T-cell (primary cell): ENCODE results near the gene TWIST2. TPM values are rescaled to one million over a fixed set of nuclear protein-coding genes. Genes with fewer than 3 reads are reported as not detected.

Experiments used
- ATAC-seq, 4 experiments: fragments of 200-7000 bp in 3 of 4; fragments of 150-1000 bp in 1 of 4; cut with Tn5 transposase; replicated peaks in 1 of 4; 1 replicate in 3 of 4; 2 replicates in 1 of 4; pipeline ENCODE4 v1.10.0; 2021; ENCODE audit warnings: moderate library complexity in 3 of 4, mild to moderate bottlenecking in 2 of 4, moderate number of reproducible peaks in 1 of 4
- CTCF ChIA-PET, 2 donors: fragments of 300-600 bp; sonication (Branson Sonifier 250); formaldehyde crosslinking; loops; one replicate each; lab custom pipeline; 2022; ENCODE audit warnings: antibody characterized with exemption in 2 of 2; lab: Charles Lee
- POLR2A ChIA-PET, 2 donors: fragments of 300-600 bp; sonication (Branson Sonifier 250); formaldehyde crosslinking; loops; one replicate each; lab custom pipeline; 2022; ENCODE audit warnings: antibody characterized with exemption in 2 of 2; lab: Charles Lee
- DNase-seq, 35 experiments: peaks; one replicate each; pipeline versions ENCODE4 v3.0.0 to v3.0.0-alpha.2; 2013 to 2023
- H3K27ac ChIP-seq: one replicate; pipeline ENCODE4 v1.5.1; 2013; ENCODE audit warnings: low read length
- H3K27me3 ChIP-seq, 2 experiments: replicated peaks in 1 of 2; 1 replicate in 1 of 2; 2 replicates in 1 of 2; pipeline versions ENCODE4 v1.6.1 to v1.7.0; 2013; ENCODE audit warnings: low read length in 1 of 2, mixed read lengths in 1 of 2; ENCODE audit not compliant: control insufficient read depth in 2 of 2, insufficient read depth in 2 of 2; ENCODE audit errors: extremely low read depth in 1 of 2
- H3K36me3 ChIP-seq, 2 donors: 1 replicate in 1 of 2; 2 replicates in 1 of 2; pipeline versions ENCODE4 v1.6.1 to v1.7.0; 2013; ENCODE audit warnings: low read length in 1 of 2; ENCODE audit not compliant: control insufficient read depth in 2 of 2, insufficient read depth in 1 of 2; ENCODE audit errors: extremely low read depth in 1 of 2
- H3K4me1 ChIP-seq, 2 experiments: 1 replicate in 1 of 2; 2 replicates in 1 of 2; pipeline versions ENCODE4 v1.6.1 to v1.7.0; 2013; ENCODE audit warnings: low read length in 2 of 2, mixed read lengths in 1 of 2; ENCODE audit not compliant: insufficient read depth in 2 of 2, control insufficient read depth in 1 of 2; ENCODE audit errors: extremely low read depth in 1 of 2
- H3K4me3 ChIP-seq, 2 donors: 1 replicate in 1 of 2; 2 replicates in 1 of 2; pipeline versions ENCODE4 v1.5.1 to v1.7.0; 2013; ENCODE audit warnings: mild to moderate bottlenecking in 2 of 2, low read length in 1 of 2, moderate library complexity in 1 of 2; ENCODE audit not compliant: control insufficient read depth in 1 of 2; ENCODE audit errors: extremely low read depth in 1 of 2
- H3K9me3 ChIP-seq: 2 replicates; pipeline ENCODE4 v1.7.0; 2013
- H3K27ac Mint-ChIP-seq, 2 donors: one replicate each; pipeline ENCODE4 v1.8.0; 2020 to 2021; ENCODE audit warnings: mild to moderate bottlenecking in 2 of 2, mixed read lengths in 2 of 2
- H3K27me3 Mint-ChIP-seq, 2 donors: one replicate each; pipeline ENCODE4 v1.8.0; 2021 to 2022; ENCODE audit warnings: mixed read lengths in 2 of 2
- H3K36me3 Mint-ChIP-seq: one replicate; pipeline ENCODE4 v1.8.0; 2021; ENCODE audit warnings: mixed read lengths
- H3K4me1 Mint-ChIP-seq, 3 donors: one replicate each; pipeline ENCODE4 v1.8.0; 2020 to 2022; ENCODE audit warnings: mixed read lengths in 3 of 3, mild to moderate bottlenecking in 1 of 3
- H3K4me3 Mint-ChIP-seq, 3 donors: one replicate each; pipeline ENCODE4 v1.8.0; 2020 to 2022; ENCODE audit warnings: mild to moderate bottlenecking in 3 of 3, mixed read lengths in 3 of 3, moderate library complexity in 3 of 3
- H3K9me3 Mint-ChIP-seq, 3 donors: one replicate each; pipeline ENCODE4 v1.8.0; 2020 to 2022; ENCODE audit warnings: mixed read lengths in 3 of 3
- WGBS: methylation state at CpG from one replicate; pipeline ENCODE4 v1.1.5; 2013; ENCODE audit warnings: missing lambda C conversion rate; ENCODE audit not compliant: insufficient coverage; 5-methylcytosine and 5-hydroxymethylcytosine counted together
- total RNA-seq, 35 experiments: library from RNA in 6 of 35; stranded (reverse) in 6 of 35; fragments of 120-200 nt in 1 of 35; gene quantifications; one replicate each; pipeline versions ENCODE4 v1.2.1 to v1.2.4 and lab custom pipeline; 2013 to 2026

TWIST2 gene
- total RNA-seq, 5 donors from 2014 or later (not counting 1 experiment from before 2014, with no cell fraction given), result not detected

- ChIA-PET CTCF (no interaction called here), POLR2A (no interaction called here)
- peaks cover 0 to 5% (median 2%) of the 10 kb centered on the region in 3 donors for H3K9me3 Mint-ChIP-seq
- H3K4me3 Mint-ChIP-seq, result no peak overlapping the region
- H3K4me1 Mint-ChIP-seq, result no peaks in the 10 kb centered on the region
- Histone ChIP-seq H3K4me1 (no peaks in the 10 kb centered on the region), H3K36me3 (no peaks in the 10 kb centered on the region), H3K4me3 (no peak overlapping the region), H3K9me3 (no peaks in the 10 kb centered on the region), H3K27me3 (peaks cover 0 to 49% of the 10 kb centered on the region in 2 experiments), H3K27ac (no peak overlapping the region)
- H3K36me3 Mint-ChIP-seq, result no peaks in the 10 kb centered on the region
- ATAC-seq (no peak), DNase-seq (no peak)
- H3K27me3 Mint-ChIP-seq, result peaks cover 75 to 82% of the 10 kb centered on the region in 2 donors
- WGBS, result 66% methylated on average over 4 of the region's 5 CpGs
- no peak overlapping the region for H3K27ac Mint-ChIP-seq
These were observed 30.0 kb upstream of the TWIST2 start for GRCh38 chr2:238817891-238818290.

GRCh38 chr2:238818561-238818960 is 29.3 kb upstream of the TWIST2 start:
- Histone ChIP-seq H3K4me1 (no peaks in the 10 kb centered on the region), H3K27me3 (peaks cover 0 to 44% of the 10 kb centered on the region in 2 experiments), H3K27ac (no peak overlapping the region), H3K9me3 (no peaks in the 10 kb centered on the region), H3K4me3 (no peak overlapping the region), H3K36me3 (no peaks in the 10 kb centered on the region)
- DNase-seq, result no peak
- CTCF ChIA-PET, result no interaction called here
- H3K4me1 Mint-ChIP-seq, result no peaks in the 10 kb centered on the region
- H3K27ac Mint-ChIP-seq, result no peak overlapping the region
- peaks cover 2 to 5% (median 5%) of the 10 kb centered on the region in 3 donors for H3K9me3 Mint-ChIP-seq
- H3K27me3 Mint-ChIP-seq, result peaks cover 76 to 81% of the 10 kb centered on the region in 2 donors
- 92% methylated on average over 1 of the region's 2 CpGs for WGBS
- no peak for ATAC-seq
- POLR2A ChIA-PET, result no interaction called here
- no peaks in the 10 kb centered on the region for H3K36me3 Mint-ChIP-seq
- H3K4me3 Mint-ChIP-seq, result no peak overlapping the region

GRCh38 chr2:238820197-238820596 is 27.7 kb upstream of the TWIST2 start:
- Histone ChIP-seq H3K36me3 (no peaks in the 10 kb centered on the region), H3K4me3 (no peak overlapping the region), H3K4me1 (no peaks in the 10 kb centered on the region), H3K27ac (no peak overlapping the region), H3K27me3 (peaks cover 0 to 38% of the 10 kb centered on the region in 2 experiments), H3K9me3 (no peaks in the 10 kb centered on the region)
- peaks cover 67 to 71% of the 10 kb centered on the region in 2 donors for H3K27me3 Mint-ChIP-seq
- H3K4me3 Mint-ChIP-seq, result no peak overlapping the region
- H3K4me1 Mint-ChIP-seq, result no peaks in the 10 kb centered on the region
- H3K27ac Mint-ChIP-seq, result no peak overlapping the region
- WGBS, result no CpG with 5 or more reads among the region's 1 CpG
- CTCF ChIA-PET, result no interaction called here
- ATAC-seq, result no peak
- H3K36me3 Mint-ChIP-seq, result no peaks in the 10 kb centered on the region
- DNase-seq, result no peak
- POLR2A ChIA-PET, result no interaction called here
- H3K9me3 Mint-ChIP-seq, result peaks cover 8 to 17% (median 13%) of the 10 kb centered on the region in 3 donors

GRCh38 chr2:238820916-238821315 is 27.0 kb upstream of the TWIST2 start:
- H3K27ac ChIP-seq, result no peak overlapping the region
- CTCF ChIA-PET, result no interaction called here
- DNase-seq (no peak), ATAC-seq (no peak)
- Mint-ChIP-seq H3K4me1 (peaks cover 0 to 4% (median 0%) of the 10 kb centered on the region in 3 donors), H3K36me3 (no peaks in the 10 kb centered on the region), H3K9me3 (peaks cover 8 to 21% (median 17%) of the 10 kb centered on the region in 3 donors), H3K4me3 (no peak overlapping the region), H3K27me3 (peaks cover 67 to 72% of the 10 kb centered on the region in 2 donors), H3K27ac (no peak overlapping the region)
- WGBS, result 83% methylated on average over 2 of the region's 6 CpGs
- H3K4me1 ChIP-seq, result no peaks in the 10 kb centered on the region
- peaks cover 0 to 38% of the 10 kb centered on the region in 2 experiments for H3K27me3 ChIP-seq
- H3K36me3 ChIP-seq, result no peaks in the 10 kb centered on the region
- H3K4me3 ChIP-seq, result no peak overlapping the region
- POLR2A ChIA-PET, result no interaction called here
- H3K9me3 ChIP-seq, result no peaks in the 10 kb centered on the region

- H3K27me3 Mint-ChIP-seq, result peaks cover 69 to 70% of the 10 kb centered on the region in 2 donors
- CTCF ChIA-PET, result no interaction called here
- POLR2A ChIA-PET, result no interaction called here
- peaks cover 11 to 24% (median 20%) of the 10 kb centered on the region in 3 donors for H3K9me3 Mint-ChIP-seq
- ATAC-seq, result no peak
- no peaks in the 10 kb centered on the region for H3K36me3 Mint-ChIP-seq
- H3K9me3 ChIP-seq, result no peaks in the 10 kb centered on the region
- no peaks in the 10 kb centered on the region for H3K36me3 ChIP-seq
- H3K27ac ChIP-seq, result no peak overlapping the region
- no peak overlapping the region for H3K4me3 Mint-ChIP-seq
- no peaks in the 10 kb centered on the region for H3K4me1 ChIP-seq
- peaks cover 0 to 38% of the 10 kb centered on the region in 2 experiments for H3K27me3 ChIP-seq
- peaks cover 0 to 4% (median 0%) of the 10 kb centered on the region in 3 donors for H3K4me1 Mint-ChIP-seq
- H3K4me3 ChIP-seq, result no peak overlapping the region
- H3K27ac Mint-ChIP-seq, result no peak overlapping the region
- 80% methylated on average over 2 of the region's 9 CpGs for whole genome bisulfite sequencing
- DNase-seq, result no peak
These were observed 26.5 kb upstream of the TWIST2 start for GRCh38 chr2:238821391-238821790.

- Mint-ChIP-seq H3K4me3 (no peak overlapping the region), H3K27me3 (peaks cover 65 to 68% of the 10 kb centered on the region in 2 donors), H3K9me3 (peaks cover 12 to 25% (median 21%) of the 10 kb centered on the region in 3 donors), H3K36me3 (no peaks in the 10 kb centered on the region), H3K4me1 (peaks cover 0 to 4% (median 0%) of the 10 kb centered on the region in 3 donors), H3K27ac (no peak overlapping the region)
- Histone ChIP-seq H3K4me3 (no peak overlapping the region), H3K27me3 (peaks cover 0 to 35% of the 10 kb centered on the region in 2 experiments), H3K36me3 (no peaks in the 10 kb centered on the region), H3K27ac (no peak overlapping the region), H3K4me1 (no peaks in the 10 kb centered on the region), H3K9me3 (no peaks in the 10 kb centered on the region)
- ATAC-seq, result no peak
- ChIA-PET CTCF (no interaction called here), POLR2A (no interaction called here)
- no peak for DNase-seq
- 63% methylated on average over 7 of the region's 10 CpGs for WGBS
These were observed 25.8 kb upstream of the TWIST2 start for GRCh38 chr2:238821944-238822670.
